Gastroesophageal sphincter (tissue), 3 donors: ENCODE measurements around the gene NT5C3A.
"Not testable (repeated sequence)": the region's sequence is repeated elsewhere in the genome, so short reads cannot be mapped to it uniquely, and the experiment has no call there.

Experiments used
- POLR2A ChIP-seq, 2 donors: fragments of 450-650 bp; IDR thresholded peaks; one replicate each; pipeline ENCODE4 v1.6.1; 2017; ENCODE audit warnings: antibody characterized with exemption in 2 of 2, mild to moderate bottlenecking in 2 of 2, moderate library complexity in 1 of 2
- TF ChIP-seq, protein P1 (sequence below), 4 experiments: fragments of 200-600 bp in 2 of 4; fragments of 450-650 bp in 2 of 4; sonication (generic) in 1 of 4; IDR thresholded peaks; one replicate each; pipeline ENCODE4 v1.5.1; 2017 to 2019; ENCODE audit warnings: antibody characterized with exemption in 4 of 4, mild to moderate bottlenecking in 2 of 4, moderate library complexity in 2 of 4

- TF ChIP-seq, protein P1, sequence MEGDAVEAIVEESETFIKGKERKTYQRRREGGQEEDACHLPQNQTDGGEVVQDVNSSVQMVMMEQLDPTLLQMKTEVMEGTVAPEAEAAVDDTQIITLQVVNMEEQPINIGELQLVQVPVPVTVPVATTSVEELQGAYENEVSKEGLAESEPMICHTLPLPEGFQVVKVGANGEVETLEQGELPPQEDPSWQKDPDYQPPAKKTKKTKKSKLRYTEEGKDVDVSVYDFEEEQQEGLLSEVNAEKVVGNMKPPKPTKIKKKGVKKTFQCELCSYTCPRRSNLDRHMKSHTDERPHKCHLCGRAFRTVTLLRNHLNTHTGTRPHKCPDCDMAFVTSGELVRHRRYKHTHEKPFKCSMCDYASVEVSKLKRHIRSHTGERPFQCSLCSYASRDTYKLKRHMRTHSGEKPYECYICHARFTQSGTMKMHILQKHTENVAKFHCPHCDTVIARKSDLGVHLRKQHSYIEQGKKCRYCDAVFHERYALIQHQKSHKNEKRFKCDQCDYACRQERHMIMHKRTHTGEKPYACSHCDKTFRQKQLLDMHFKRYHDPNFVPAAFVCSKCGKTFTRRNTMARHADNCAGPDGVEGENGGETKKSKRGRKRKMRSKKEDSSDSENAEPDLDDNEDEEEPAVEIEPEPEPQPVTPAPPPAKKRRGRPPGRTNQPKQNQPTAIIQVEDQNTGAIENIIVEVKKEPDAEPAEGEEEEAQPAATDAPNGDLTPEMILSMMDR (IDR thresholded peaks at IDR 0.05), result not testable (repeated sequence)
- not testable (repeated sequence) for TF ChIP-seq POLR2A (IDR thresholded peaks at IDR 0.05)
Measured at GRCh38 chr7:32979902-32980301, 82.7 kb downstream of the NT5C3A start.
